ENCODE results near the gene TMCO6.
"Not testable (repeated sequence)": the region's sequence is repeated elsewhere in the genome, so short reads cannot be mapped to it uniquely, and the experiment has no call there.

Gene TMCO6

GRCh38 chr5:140631036-140631417 is 8.2 kb upstream of the TMCO6 start:
- no peak for DNase-seq

- no peak for DNase-seq
Measured at GRCh38 chr5:140631831-140632365, 7.4 kb upstream of the TMCO6 start.

- no peak for DNase-seq
Measured at GRCh38 chr5:140632366-140633020, 6.8 kb upstream of the TMCO6 start.

GRCh38 chr5:140633021-140633471 is 6.2 kb upstream of the TMCO6 start, which contains the start of gene CD14:
TSS of gene CD14 (minus strand) at chr5:140633175. CDS start at chr5:140633071, 104 bp downstream.
- no peak for DNase-seq

GRCh38 chr5:140633501-140633900 is 5.8 kb upstream of the TMCO6 start:
- DNase-seq, result no peak

GRCh38 chr5:140634103-140634502 is 5.1 kb upstream of the TMCO6 start:
- DNase-seq, result no peak

GRCh38 chr5:140635291-140636257 is 3.7 kb upstream of the TMCO6 start:
- DNase-seq, result no peak

- DNase-seq, result no peak
Measured at GRCh38 chr5:140637371-140638100, 1.7 kb upstream of the TMCO6 start.

- DNase-seq, result not testable (repeated sequence)
Measured at GRCh38 chr5:140638898-140639147, 428 bp upstream of the TMCO6 start.

GRCh38 chr5:140641716-140642115 is 2.5 kb downstream of the TMCO6 start:
- DNase-seq, result no peak

GRCh38 chr5:140642718-140643117 is 3.5 kb downstream of the TMCO6 start:
- DNase-seq, result no peak

GRCh38 chr5:140647042-140647419 is 7.8 kb downstream of the TMCO6 start:
- DNase-seq, result no peak

- DNase-seq, result no peak
Measured at GRCh38 chr5:140658870-140659269, 19.6 kb downstream of the TMCO6 start.

- DNase-seq, result not testable (repeated sequence)
Measured at GRCh38 chr5:140660371-140660770, 21.1 kb downstream of the TMCO6 start.

GRCh38 chr5:140664030-140664358 is 24.7 kb downstream of the TMCO6 start:
- no peak for DNase-seq

- DNase-seq, result peak; percentile 82
Measured at GRCh38 chr5:140664359-140665119, 25.3 kb downstream of the TMCO6 start, which contains the start of gene WDR55. TSS of gene WDR55 (plus strand) at chr5:140664904. CDS start at chr5:140664913, 9 bp downstream.

- DNase-seq, result not testable (repeated sequence)
Measured at GRCh38 chr5:140671035-140671434, 31.8 kb downstream of the TMCO6 start.

GRCh38 chr5:140671472-140672125 is 32.3 kb downstream of the TMCO6 start:
- DNase-seq, result no peak

GRCh38 chr5:140672455-140673186 is 33.4 kb downstream of the TMCO6 start:
- no peak for DNase-seq

GRCh38 chr5:140673187-140673976 is 34.1 kb downstream of the TMCO6 start, which contains the start of gene DND1:
TSS of gene DND1 (minus strand) at chr5:140673576. CDS start at chr5:140673542, 34 bp downstream.
- no peak for DNase-seq
